Activated gamma-delta T cell (primary cell): ENCODE data around the gene SEMA6B.
"Not testable (repeated sequence)": the region's sequence is repeated elsewhere in the genome, so short reads cannot be mapped to it uniquely, and the experiment has no call there.

Experiments
- DNase-seq: peaks from one replicate; lab custom pipeline; 2025; lab: John Stamatoyannopoulos, UW

The SEMA6B gene

GRCh38 chr19:4550018-4550417, 9.5 kb downstream of the SEMA6B start:
- DNase-seq: no peak

GRCh38 chr19:4548238-4548584, 11.3 kb downstream of the SEMA6B start:
- DNase-seq: no peak

- DNase-seq: no peak
Observed at GRCh38 chr19:4547303-4548237, 11.9 kb downstream of the SEMA6B start.

GRCh38 chr19:4543842-4544647, 15.4 kb downstream of the SEMA6B start:
- no peak for DNase-seq

- no peak for DNase-seq
Observed at GRCh38 chr19:4542896-4543841, 16.3 kb downstream of the SEMA6B start.

GRCh38 chr19:4541806-4542145, 17.7 kb downstream of the SEMA6B start:
- not testable (repeated sequence) for DNase-seq

DNA sequence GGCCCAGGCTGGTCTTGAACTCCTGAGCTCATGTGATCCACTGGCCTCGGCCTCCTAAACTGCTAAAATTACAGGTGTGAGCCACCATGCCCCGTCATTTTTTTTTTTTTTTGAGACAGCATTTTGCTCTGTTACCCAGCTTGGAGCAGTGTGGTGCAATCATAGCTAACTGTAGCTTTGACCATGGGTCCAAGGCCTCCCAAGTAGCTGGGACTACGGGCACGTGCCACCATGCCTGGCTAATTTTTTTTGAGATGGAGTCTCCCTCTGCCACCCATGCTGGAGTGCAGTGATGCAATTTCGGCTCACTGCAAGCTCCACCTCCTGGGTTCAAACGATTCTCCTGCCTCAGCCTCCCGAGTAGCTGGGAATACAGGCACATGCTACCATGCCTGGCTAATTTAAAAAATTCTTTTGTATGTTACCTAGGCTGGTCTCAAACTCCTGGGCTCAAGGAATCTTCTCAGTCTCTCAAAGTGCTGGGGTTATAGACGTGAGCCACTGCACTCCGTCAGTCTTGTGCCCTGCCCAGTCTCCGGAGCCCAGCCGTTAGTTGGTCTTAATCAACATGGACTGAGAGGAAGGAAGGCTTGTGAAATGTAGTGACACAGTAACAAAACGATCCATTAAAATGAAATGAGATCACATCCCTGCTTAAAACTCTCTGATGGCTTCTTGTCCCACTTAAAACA, 18.2 kb downstream of the SEMA6B start:
- no peak for DNase-seq

DNA sequence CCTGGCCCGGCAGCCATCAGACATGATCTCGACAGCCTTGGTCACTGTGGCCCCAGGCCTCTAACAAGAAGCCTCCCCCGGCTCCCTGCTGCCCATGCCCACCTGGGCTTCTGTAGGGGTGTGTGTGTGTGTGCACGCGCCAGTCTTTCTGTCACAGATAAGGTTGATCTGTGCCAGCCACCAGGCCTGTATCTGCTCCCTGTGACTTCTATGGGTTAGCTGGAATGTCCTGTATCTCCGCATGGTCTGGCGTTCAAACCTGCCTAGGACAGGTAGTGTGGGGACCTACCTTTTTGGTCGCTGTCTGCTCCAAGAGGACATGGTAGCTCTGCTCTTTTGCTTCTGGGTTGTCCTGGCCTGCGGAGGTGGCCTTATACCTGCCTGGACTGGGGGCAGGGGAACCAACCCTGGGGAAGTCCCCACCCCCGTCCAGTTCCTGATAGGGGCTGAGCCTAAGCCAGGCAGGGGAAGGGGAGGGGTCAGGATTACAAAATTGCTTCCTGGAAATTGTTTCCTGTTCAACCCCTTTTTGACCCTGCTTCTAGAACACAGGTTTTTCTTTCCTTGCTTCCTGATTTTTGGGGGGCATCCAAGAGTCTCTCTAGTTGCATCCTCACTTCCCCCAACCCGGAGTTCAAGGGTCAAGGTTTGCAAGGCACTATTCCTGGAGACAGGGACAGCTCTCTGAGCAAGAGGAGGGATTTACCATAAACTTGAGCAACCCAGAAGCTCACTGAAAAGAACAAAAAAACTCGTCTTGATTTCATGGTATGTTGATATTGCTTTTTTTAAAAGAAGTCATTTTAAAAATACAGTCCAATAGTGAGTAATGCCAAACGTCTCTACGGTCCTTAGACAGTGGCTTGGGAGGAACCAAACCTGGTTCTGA, 19.5 kb downstream of the SEMA6B start, which contains the start of gene LRG1:
Gene LRG1, minus strand, starts transcription at position 344 of the 889 bp plus-strand sequence. Its CDS starts 23 bp downstream, at position 321.
- DNase-seq: no peak

GRCh38 chr19:4539169-4539692, 20.3 kb downstream of the SEMA6B start:
- no peak for DNase-seq

DNA sequence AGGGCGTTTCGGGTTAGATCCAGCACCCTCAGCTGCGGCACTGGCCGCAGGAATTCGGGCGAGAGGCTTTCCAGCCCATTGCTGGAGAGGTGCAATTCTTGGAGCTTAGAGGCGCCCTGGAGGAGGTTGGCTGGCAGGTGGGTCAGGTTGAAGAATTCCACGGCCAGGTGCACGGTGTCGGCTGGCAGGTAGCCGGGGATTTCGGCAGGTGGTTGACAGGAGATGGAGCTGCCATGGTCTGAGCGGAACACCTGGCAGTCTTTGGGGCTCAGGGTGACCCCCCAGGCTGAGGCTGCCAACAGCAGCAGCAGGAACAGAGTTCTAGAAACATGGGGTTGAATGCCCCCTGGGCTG, 20.9 kb downstream of the SEMA6B start:
- no peak for DNase-seq

GRCh38 chr19:4537953-4538600, 21.4 kb downstream of the SEMA6B start:
- no peak for DNase-seq

DNA sequence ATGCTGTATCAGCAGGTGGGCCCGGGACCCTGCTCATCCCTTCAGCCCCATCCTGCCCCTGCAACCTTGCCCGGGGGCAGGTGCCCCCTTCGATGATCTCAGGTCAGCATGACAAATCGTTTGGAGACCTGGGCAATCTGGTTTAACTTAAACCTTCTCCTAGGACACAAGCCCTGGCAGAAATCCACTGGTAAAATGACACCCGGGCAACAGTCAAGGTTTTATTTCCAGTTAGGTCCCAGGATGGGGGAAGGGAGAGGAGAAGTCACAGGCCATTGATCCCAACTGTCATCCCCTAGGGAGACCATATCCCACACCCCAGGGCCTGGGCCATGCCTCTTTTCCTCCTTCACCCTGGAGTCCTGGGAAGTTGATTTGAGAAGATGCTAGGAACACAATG, 22.7 kb downstream of the SEMA6B start:
- no peak for DNase-seq

DNA sequence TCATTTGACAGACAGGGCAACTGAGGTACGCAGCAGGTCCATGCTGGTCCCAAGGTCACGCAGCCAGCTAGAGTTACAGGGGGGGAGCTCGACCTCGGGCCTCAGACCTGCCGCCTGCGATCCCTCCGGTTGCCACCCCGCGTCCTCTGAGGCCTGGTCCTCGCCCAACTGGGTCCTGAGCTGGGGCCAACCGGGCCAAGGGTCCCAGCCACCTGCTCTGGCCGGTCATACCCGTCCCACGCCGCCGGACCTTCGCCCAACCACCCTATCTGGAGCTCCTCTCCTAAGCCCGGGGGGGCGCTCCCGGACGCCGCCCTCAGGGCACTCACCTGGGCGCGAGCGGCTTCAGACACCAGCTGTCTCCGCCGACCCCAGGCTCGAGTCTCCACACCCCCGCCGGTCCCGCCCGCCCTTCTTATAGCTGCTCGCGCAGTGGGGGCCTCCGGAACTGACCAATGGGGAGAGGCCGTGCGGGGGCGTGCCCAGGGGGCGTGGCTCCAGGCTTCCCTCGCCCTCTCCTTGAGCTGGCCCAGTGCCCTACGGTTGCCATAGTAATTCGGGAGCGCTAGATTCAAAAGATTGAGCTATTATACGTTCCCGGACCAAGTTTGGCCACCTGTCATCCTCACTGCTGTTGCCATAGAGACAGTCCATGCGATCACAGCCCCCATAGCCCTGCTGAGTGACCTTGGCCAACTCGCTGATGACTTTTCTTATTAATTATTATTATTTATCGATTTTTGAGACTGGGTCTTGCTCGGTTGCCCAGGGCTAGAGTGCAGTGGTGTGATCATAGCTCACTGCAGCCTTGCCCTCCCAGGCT, 24.4 kb downstream of the SEMA6B start, which contains the start of gene PLIN5:
Gene PLIN5, minus strand, starts transcription at position 389 of the 823 bp plus-strand sequence. CDS start 1,150 bp downstream, outside the sequence.
- DNase-seq: no peak

DNA sequence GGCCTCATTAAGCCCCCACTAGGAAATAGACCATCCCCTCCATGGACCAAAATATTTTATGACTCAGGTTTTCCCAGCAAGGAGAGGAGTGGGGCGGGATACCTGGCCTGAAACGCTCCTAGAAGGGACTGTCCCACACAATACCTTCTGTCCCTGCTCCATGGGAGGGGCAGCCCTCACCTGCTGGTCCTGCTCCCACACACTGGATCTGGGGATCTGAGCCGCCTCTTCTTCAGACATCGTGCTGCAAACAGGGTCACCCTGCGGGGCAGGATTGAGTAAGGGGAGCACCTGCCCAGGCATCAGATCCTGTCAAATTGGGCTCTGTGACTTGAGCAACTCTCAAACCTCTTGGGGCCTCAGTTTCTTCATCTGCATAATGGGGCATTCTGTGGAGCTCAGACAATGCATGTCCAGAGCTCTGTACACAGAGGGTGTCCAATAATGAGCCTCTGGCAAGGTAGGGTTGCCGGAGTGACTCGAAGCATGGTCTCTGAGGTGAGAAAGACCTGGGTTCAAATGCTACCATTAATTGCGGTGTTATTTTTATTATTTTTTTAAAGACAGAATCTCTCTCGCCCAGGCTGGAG, 25.6 kb downstream of the SEMA6B start:
- DNase-seq: no peak

DNA sequence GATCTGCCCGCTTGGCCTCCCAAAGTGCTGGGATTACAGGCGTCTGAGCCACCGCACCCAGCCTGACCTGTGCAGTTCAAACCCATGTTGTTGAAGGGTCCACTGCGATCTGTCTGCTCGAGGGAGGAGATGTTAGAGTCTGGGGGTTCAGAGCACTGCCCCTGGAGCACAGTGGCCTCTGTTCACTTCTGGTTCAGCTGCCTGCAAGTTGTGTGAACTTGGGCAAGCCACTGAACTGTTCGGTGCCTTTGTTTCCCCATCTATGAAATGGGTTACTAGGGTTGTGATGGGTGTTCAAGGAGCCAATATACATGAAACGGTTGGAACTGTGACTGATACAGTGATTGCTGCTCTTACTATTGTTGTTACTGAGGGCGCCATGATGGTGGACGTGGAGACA, 26.1 kb downstream of the SEMA6B start:
- DNase-seq: no peak

DNA sequence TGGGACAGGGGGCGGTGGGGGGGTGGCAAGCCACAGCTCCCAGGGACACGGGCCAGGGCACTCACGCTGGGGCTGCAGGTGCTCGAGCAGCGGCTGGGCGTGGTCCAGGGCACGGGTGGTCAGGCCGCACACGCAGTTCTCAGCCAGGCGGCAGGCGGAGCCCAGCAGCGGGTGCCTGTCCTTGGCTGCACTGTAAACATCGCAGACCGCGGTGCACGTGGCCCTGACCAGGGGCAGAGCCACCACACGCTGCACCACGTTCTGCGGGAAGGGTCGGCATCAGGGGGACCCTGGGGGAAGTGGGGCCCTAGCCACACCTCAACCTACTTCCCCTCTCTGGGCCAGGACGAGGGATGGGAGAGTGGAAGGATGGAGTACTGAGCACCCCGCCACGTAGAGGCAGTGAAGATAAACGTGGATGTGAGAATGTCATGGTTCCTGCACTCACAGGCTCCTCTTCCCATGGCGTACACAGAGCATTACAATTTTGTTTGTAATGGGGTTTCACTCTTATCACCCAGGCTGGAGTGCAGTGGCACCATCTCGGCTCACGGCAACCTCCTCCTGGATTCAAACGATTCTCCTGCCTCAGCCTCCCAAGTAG, 27.8 kb downstream of the SEMA6B start:
- DNase-seq: no peak

DNA sequence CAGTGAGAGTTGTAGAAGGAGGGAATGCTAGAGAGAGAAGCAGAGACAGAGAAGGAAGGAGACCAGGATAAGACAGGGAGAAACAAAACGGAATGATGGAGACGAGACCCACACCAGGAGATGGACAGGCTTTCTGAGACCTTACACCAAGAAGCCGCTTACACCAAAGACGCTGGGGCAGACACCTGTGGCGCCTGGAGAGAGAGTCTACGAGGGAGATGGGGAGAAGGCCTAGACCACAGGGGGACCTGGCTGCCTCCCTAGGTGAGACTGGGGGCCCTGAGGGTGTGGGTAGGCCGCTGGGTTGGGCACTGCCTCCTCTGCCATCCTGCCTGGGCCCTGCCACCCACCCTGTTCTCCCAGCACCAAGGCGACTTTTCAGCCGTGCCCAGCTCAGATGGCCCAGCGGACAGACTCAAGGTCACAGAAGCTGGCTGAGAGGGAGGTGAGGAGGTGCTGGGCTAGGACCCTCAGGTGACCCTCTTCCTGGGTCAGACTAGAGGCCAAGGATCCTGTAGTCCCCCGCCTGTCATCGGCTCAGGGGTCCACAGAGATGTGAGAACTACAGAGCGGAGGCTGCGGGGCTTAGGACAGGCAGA, 29.5 kb downstream of the SEMA6B start:
- DNase-seq: no peak
